Renal cortex interstitium (tissue), 15 donors: ENCODE results near the gene DOK7. TPM values are rescaled to one million over a fixed set of nuclear protein-coding genes. Genes with fewer than 3 reads are reported as not detected.

Source experiments
- DNase-seq, 11 donors: peaks; one replicate each; pipeline ENCODE4 v3.0.0-alpha.2; 2013; ENCODE audit warnings: low read depth in 9 of 11, low spot score in 4 of 11; ENCODE audit errors: extremely low read depth in 1 of 11
- long read RNA-seq, 16 experiments: transcript quantifications; one replicate each; lab custom pipeline, GENCODE V29; 2026
- polyA plus RNA-seq, 3 donors: library from polyadenylated mRNA; unstranded; fragments of 120-200 nt; gene quantifications; one replicate each; pipeline ENCODE4 v1.2.1, GENCODE V29; 2013; ENCODE audit not compliant: insufficient read length in 3 of 3

Gene DOK7, protein sequence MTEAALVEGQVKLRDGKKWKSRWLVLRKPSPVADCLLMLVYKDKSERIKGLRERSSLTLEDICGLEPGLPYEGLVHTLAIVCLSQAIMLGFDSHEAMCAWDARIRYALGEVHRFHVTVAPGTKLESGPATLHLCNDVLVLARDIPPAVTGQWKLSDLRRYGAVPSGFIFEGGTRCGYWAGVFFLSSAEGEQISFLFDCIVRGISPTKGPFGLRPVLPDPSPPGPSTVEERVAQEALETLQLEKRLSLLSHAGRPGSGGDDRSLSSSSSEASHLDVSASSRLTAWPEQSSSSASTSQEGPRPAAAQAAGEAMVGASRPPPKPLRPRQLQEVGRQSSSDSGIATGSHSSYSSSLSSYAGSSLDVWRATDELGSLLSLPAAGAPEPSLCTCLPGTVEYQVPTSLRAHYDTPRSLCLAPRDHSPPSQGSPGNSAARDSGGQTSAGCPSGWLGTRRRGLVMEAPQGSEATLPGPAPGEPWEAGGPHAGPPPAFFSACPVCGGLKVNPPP
- polyA plus RNA-seq, result 1 to 10 TPM; 2.2 to 3.7 (median 3.1) TPM
- long read RNA-seq, donor 1, result 0 reads
- long read RNA-seq, donor 2, partial matches to known transcripts, result 0 of 2 reads
- long read RNA-seq, donor 2, other reads (novel, unspliced or antisense), result 0 of 2 reads
- long read RNA-seq, donor 3, partial matches to known transcripts, result 0 of 2 reads
- long read RNA-seq, donor 3, other reads (novel, unspliced or antisense), result 0 of 2 reads
- long read RNA-seq, donor 4, result 0 reads
- long read RNA-seq, donor 5, result 0 reads
- long read RNA-seq, donor 6, result 0 reads
- long read RNA-seq, donor 7, result 0 reads
- long read RNA-seq, donor 8, result 0 reads
- long read RNA-seq, donor 9, partial matches to known transcripts, result 0 of 1 reads
- long read RNA-seq, donor 9, other reads (novel, unspliced or antisense), result 0 of 1 reads
- long read RNA-seq, donor 10, partial matches to known transcripts, result 15 of 15 reads
- long read RNA-seq, donor 10, other reads (novel, unspliced or antisense), result 0 of 15 reads
- long read RNA-seq, donor 11, result 0 reads
- long read RNA-seq, donor 12, result 0 reads
- long read RNA-seq, donor 13, result 0 reads
- long read RNA-seq, donor 14, partial matches to known transcripts, result 0 of 1 reads
- long read RNA-seq, donor 14, other reads (novel, unspliced or antisense), result 0 of 1 reads
- long read RNA-seq, donor 15, result 0 reads
- long read RNA-seq, donor 16, result 0 reads

DNA sequence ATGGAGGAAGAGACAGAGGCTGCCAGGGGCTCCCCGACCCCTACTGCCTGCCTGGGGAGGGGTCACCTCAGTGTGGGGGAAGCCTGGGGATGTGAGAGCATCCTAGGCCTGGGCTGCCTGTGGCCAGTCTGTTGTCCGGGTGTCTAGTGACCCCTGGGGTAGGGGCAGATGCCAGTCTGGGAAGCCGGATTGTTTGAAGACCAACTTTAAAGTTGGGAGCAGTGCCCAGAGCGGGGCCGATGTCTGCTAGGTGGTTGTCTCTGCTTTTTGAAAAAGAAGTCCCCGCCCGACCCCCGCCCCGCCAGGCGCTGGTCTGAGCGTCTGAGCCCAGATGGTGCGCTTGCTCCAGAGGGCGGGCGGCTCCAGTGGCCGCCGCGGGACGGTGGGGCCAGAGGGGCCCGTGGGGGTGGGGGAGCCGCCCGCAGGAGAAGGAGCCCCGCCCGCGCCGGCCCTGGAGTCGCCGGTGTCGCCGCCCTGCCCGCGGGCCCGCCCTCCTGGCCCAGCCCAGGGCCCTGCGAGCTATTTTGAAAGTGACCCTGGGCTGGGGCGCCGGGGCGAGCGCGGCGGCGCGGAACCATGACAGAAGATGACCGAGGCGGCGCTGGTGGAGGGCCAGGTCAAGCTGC lies at the start of gene DOK7:
Gene DOK7 (plus strand): TSS at position 517 of the 626 bp plus-strand sequence. CDS start 70 bp downstream, at position 587.
- no peak for DNase-seq

DNA sequence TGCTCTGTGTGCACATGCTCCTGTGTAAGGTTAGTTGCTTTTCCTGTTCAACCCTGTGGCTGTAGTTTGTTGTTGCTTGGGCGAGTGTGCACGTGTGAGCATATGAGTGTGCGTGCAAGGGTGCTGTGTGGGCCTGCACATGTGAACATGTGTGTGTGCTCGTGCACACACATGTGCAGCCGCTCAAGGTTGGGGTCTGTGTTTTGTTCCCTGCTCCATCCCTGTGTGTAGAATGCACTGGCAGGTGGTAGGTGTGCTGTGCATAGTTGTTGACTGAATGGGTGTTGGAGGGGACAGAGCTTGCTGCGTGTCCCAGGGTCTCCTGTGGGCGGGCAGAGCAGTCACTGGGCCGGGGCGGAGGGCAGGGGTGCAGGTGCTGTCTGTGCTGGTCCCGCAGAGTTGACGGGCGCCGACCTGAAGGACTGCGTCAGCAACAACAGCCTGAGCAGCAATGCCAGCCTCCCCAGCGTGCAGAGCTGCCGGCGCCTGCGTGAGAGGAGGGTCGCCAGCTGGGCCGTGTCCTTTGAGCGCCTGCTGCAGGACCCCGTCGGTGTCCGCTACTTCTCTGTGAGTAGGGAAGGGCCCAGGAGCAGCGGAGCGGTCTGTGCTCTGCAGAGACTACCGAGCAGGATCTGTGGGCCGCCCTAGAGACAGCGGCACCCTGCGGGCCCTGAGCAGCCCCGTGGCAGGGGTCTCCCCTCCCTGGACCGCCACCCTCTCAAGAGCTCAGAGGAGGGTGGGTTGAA lies 49.3 kb upstream of the DOK7 start:
- peak in 2 of 11 donors; percentile 17 to 23 for DNase-seq

DNA sequence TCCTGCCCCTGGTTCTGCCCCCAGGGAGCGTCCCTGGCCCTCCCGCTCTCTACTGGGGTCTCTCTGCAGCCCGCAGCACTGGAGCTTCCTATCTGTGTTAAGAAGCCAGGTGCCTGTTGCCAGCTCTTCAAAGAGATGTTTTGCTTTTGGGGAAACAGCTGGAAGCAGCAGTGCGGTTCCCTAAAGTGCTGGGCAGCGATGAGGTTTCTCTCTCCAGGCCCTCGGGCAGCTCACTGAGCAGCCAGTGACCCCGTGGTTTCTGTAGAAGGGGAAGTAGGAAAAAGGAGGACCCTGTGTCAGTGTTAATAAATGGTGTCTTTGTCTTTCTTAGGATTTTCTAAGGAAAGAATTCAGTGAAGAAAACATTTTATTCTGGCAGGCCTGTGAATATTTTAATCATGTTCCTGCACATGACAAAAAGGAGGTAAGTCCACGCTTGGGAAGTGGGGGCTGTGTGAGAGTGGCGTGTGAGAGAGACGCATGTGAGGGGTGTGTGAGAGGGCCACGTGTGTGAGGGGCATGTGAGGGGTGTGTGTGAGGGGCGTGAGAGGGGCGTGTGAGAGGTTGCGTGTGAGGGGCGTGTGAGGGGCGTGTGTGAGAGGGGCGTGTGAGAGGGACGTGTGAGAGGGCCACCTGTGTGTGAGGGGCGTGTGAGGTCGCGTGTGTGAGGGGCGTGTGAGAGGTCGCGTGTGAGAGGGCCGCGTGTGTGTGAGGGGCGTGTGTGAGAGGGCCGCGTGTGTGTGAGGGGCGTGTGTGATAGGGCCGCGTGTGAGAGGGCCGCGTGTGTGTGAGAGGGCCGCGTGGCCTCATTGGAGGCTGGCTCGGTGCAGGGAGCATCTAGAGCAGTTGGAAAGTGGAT lies 48.5 kb upstream of the DOK7 start:
- DNase-seq, result peak in 1 of 11 donors; percentile 31

DNA sequence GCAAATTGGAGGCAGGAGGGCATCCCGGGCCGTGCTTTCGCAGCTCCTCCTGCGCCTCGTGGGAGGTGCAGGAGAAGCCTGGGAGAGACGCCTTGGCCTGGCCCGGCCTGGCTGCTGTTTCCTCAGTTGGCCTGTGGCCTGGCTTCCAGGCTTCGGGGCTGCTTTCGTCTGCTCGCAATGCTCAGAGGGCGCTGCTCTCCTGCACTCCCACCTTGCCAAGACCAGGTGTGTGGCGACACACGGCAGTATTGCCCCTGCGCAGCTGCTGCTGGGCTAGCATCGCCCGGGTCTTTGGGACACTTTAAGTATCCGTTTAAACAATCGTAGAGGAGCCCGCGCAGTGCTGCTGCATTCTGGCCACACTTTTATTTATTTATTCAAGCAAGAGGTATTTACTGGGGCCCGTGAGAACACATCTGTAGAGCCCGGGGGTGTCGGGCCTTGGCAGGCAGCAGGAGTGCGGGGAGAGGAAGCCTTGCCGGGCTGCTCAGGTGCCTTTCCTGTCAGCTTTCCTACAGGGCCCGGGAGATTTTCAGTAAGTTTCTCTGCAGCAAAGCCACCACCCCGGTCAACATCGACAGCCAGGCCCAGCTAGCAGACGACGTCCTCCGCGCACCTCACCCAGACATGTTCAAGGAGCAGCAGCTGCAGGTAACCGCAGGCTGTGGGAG lies 47.5 kb upstream of the DOK7 start:
- no peak for DNase-seq

DNA sequence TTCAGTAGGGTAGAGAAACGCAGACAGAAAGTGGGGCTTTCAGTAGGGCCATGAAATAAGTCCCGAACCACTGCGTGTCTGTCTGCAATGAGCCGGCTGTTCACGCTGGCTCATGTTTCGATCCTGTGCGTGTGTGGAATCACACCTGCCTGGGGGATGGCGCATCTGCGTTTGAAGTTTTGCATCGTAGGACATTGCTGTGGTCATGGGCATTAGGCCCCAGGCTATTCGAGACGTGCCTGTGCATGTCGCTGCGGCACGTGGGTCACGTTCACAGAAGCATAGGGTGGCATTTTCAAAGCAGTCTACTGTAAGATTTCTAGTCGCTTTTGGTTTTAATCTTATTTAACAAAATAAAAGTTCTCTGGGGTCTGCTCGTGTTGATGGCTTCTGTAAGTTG lies 46.8 kb upstream of the DOK7 start:
- DNase-seq, result no peak

DNA sequence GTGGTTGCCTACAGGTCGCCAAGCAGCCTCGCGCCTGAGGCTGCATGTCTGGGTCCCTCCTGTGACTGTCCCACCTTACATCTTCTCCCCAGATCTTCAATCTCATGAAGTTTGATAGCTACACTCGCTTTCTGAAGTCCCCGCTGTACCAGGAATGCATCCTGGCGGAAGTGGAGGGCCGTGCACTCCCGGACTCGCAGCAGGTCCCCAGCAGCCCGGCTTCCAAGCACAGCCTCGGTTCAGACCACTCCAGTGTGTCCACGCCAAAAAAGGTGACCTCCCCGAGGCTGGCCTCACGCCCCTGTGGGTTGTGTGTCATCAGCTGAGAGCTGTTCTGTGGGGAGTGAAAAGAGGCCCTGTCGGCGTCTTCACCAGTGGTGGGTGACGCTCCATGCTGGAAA lies 46.3 kb upstream of the DOK7 start:
- no peak for DNase-seq

DNA sequence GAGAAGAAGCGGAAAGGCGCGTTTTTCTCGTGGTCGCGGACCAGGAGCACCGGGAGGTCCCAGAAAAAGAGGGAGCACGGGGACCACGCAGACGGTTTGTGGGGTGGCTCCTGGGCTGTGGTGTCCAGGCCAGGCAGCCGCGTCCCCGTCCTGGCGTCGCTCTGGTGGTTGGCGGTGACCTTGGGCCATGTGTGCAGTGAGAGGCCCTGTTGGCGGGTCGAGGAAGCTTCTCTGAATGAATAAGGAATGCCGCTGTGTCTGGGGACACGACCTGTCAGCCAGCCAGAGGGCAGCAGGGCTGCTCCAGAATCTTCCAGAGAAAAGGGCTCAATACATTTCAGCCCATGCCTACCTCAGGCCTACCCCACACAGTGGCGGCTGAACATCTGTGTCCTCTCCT lies 45.7 kb upstream of the DOK7 start:
- DNase-seq, result no peak

DNA sequence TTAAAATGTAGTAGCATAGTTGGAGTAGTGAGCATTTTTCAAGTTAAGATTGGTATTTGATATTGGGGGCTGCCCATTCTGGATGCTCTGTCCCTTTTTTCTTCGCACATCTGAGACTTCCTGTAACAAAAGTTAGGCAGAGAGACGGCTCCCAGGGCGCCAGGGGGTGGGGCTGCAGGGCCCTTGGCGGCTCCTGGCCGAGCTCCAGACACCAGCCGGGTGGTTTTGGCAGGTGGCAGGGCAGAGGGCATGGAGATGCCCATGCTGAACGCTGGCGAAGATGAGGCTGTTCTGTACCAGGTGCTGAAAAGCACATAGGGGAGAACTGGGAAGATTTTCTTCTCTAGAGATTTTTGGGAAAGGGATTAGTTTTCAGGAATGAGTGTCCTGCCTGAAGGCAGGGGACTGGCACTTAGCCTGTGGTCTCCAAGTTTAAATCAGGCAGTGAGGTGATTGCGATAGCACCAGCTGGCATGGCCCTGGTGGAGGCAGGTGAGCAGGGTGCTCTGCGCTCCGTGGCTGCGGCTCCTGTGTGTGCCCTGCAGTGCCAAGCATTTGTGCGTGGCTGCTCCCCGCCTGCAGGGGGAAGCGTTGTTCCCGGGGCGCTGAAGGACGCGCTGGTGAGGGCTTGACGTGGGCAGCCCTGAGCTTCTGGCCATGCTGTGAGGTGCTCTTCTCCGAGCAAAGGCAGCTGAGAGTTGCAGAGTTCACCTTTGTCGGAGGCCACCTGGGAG lies 44.9 kb upstream of the DOK7 start:
- no peak for DNase-seq

DNA sequence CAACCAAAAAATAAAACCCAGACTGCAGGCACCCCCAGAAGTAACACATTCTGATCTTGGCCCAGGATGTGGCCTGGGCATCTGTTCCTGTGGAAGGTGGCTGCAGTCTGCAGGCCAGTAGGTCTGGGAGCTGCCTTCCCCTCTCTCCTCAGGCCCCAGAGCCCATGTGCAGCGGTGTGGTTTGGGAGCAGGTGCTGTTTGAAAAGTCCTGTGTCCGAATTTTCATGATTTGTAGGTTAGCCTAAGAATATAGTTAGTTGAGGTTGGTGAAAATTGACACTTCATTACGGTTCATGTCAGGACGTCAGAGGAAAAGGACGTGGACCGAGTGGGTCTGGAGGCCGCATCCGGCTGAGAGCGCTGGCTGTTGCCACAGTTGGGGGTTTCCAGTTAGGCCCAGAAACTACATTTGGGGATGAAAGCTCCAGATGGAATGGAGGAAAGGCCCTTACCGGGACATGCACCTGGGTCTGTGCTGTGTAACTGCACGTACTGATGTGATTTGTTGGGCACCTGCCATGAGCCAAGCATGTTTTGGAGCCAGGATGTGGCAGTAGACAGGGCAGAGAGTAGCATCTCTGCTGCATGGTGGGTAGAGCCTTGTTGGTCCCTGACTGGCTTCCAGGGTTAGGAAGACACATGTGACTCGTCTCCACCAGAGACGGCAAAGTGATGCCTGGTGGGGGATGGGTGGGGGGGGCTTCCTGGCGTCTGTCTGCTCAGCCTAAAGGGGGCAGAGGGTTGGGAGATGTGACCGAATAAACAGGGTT lies 43.1 kb upstream of the DOK7 start:
- DNase-seq, result no peak

DNA sequence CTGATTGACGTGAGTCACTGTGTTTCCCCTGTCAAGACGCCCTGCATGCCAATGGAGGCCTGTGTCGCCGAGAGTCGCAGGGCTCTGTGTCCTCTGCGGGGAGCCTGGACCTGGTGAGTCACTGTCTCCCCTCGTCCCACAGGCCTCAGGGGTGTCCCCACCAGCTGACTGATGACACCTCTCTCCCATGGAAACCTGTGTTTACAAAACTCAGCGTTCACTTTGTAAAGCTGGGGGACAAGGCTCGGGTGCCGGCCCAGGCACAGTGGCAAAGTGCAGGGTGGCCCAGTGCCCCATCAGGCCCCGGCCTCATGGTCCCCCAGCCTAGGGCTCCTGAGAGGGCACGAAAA lies 42.5 kb upstream of the DOK7 start:
- no peak for DNase-seq

DNA sequence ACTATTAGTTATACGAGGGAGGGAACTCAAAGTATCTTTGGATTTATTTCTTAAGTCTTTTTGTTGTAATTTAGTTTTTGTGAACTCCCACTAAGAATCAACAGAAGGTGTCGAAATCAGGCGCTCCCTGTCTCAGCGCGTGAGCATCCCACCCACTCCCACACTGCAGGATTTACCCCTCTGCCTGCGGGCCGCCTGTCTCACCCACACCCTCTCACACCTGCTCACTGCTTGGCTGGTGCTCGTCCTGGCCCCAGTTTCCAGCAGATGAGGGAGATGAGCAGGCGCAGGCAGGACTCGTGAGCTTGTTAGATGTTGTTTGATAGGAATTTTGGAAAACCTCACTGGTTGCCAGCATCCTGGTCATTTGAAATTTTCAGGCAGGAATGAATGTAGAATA lies 42.1 kb upstream of the DOK7 start:
- DNase-seq, result no peak

DNA sequence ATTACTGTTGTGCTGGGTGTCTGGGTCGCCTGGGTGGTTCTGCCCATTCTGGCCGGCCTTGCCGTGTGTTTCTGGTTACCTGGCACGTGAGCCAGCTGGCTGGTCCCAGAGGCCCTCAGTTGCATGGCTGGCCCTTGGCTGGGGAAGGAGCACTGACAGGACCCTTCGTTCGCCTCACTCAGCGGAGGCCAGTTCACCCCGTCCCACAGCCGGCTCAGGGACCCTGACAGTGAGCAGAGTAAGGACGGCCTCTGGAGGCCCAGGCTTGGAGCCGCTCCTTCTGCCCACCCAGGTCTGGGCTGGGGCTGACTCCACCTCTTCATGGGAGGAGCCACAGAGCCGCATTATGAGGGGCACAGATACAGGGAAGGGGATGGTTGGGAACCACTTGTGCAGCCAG lies 41.6 kb upstream of the DOK7 start:
- no peak for DNase-seq

DNA sequence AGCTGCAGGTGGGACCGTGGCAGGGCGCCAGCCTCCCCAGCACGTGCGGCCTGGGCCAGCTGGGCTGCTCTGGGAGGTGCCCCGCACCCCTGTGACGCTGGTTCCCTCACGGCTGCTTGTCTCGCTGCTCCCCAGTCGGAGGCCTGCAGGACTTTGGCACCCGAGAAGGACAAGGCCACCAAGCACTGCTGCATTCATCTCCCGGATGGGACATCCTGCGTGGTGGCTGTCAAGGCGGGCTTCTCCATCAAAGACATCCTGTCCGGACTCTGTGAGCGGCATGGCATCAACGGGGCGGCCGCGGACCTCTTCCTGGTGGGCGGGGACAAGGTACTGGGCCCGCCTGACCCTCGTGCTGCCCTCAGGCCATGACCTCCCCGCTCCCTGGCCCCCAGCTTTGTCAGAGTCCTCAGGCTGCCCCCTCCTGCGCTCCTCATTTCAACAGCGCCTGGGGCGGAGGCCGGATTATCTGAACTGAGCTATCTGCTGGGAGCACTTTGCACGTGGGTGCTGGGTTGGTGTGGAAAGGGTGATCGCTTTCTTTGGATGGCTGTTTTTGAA lies 40.8 kb upstream of the DOK7 start:
- no peak for DNase-seq

DNA sequence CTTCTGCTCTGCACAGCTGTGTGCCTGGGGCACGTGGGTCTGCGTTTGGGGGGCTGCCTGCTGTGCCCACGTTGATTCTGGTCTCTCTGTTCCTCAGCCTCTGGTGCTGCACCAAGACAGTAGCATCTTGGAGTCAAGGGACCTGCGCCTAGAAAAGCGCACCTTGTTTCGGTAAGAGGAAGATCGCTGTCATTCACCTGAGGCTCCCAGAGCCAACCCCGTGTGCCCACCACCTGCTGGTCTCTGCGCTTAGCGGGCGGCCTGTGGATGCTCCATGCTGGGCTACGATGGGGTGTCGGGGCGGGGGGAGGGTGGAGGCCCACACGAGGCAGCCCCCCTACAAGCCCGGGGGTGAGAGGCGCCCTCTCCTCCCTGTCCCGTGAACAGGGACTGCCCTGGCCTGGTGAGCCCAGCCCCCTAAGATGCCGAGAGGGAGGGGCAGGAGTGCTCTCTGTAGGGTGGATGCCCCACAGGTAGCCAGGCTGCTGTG lies 40.3 kb upstream of the DOK7 start:
- no peak for DNase-seq

DNA sequence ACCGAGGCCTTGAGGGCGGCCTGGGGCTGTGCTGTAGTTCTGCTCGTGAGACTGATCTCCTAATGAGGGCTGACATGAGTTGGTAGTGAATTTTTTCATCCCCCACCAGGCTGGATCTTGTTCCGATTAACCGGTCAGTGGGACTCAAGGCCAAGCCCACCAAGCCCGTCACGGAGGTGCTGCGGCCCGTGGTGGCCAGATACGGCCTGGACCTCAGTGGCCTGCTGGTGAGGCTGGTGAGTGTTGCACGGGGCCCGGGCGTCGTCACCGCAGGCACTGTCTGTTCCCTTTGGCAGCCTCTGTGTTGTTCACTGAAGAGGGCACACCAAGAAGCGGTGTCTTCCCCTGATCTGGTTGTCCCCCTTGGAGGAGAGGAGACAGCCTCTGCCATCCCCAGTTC lies 39.7 kb upstream of the DOK7 start:
- DNase-seq, result no peak
